GM18858 (cell line): Measurements from ENCODE around the gene PRC1.
"Not testable (repeated sequence)": the region's sequence is repeated elsewhere in the genome, so short reads cannot be mapped to it uniquely, and the experiment has no call there.

Source experiments
- ATAC-seq: cut with Tn5 transposase; IDR thresholded peaks from one replicate; pipeline ENCODE4 v1.9.1; 2021; ENCODE audit not compliant: unreplicated experiment

PRC1 gene

GRCh38 chr15:90934949-90935751, 59.2 kb downstream of the PRC1 start, which contains the start of gene UNC45A:
Gene UNC45A (plus strand): TSS chr15:90935285. CDS start chr15:90935325, 40 bp downstream.
- peak; percentile 42 for ATAC-seq

GRCh38 chr15:90934256-90934948, 59.9 kb downstream of the PRC1 start:
- ATAC-seq = no peak

GRCh38 chr15:90933301-90933700, 61.0 kb downstream of the PRC1 start:
- no peak for ATAC-seq

- ATAC-seq = no peak
Observed at GRCh38 chr15:90932660-90932991, 61.7 kb downstream of the PRC1 start.

- peak; percentile 39 for ATAC-seq
Observed at GRCh38 chr15:90931828-90932659, 62.3 kb downstream of the PRC1 start, which contains the start of gene HDDC3. Gene HDDC3 (minus strand): TSS chr15:90932549. CDS start chr15:90932540, 9 bp downstream.

- no peak for ATAC-seq
Observed at GRCh38 chr15:90931575-90931827, 62.8 kb downstream of the PRC1 start.

- ATAC-seq = no peak
Observed at GRCh38 chr15:90930861-90931574, 63.3 kb downstream of the PRC1 start.

GRCh38 chr15:90929246-90930019, 64.9 kb downstream of the PRC1 start:
- ATAC-seq = no peak

GRCh38 chr15:90928106-90928505, 66.2 kb downstream of the PRC1 start:
- not testable (repeated sequence) for ATAC-seq

GRCh38 chr15:90926766-90927165, 67.6 kb downstream of the PRC1 start:
- ATAC-seq = not testable (repeated sequence)

- peak; percentile 67 for ATAC-seq
Observed at GRCh38 chr15:90924375-90924774, 70.0 kb downstream of the PRC1 start.

- peak; percentile 88 for ATAC-seq
Observed at GRCh38 chr15:90922712-90923322, 71.5 kb downstream of the PRC1 start.

GRCh38 chr15:90921887-90922286, 72.4 kb downstream of the PRC1 start:
- no peak for ATAC-seq

GRCh38 chr15:90918835-90919234, 75.5 kb downstream of the PRC1 start:
- no peak for ATAC-seq

GRCh38 chr15:90918034-90918788, 76.1 kb downstream of the PRC1 start:
- no peak for ATAC-seq

- ATAC-seq = no peak
Observed at GRCh38 chr15:90917569-90917968, 76.8 kb downstream of the PRC1 start.

- no peak for ATAC-seq
Observed at GRCh38 chr15:90916461-90916860, 77.9 kb downstream of the PRC1 start.
